Adipocyte (in vitro differentiated cells): ENCODE measurements around the gene SSNA1.
A peak's percentile ranks its signal among the peaks of the same experiment; 100 is the strongest.

ENCODE experiments used
- DNase-seq: peaks from one replicate; pipeline ENCODE4 v3.0.0-alpha.2; 2015; ENCODE audit warnings: low read depth
- H3K27me3 ChIP-seq: replicated peaks from 2 replicates; pipeline ENCODE4 v1.7.0; 2013; ENCODE audit warnings: mild to moderate bottlenecking, low read length, moderate library complexity; ENCODE audit not compliant: control insufficient read depth, insufficient read depth
- H3K36me3 ChIP-seq: 2 replicates; pipeline ENCODE4 v1.7.0; 2013; ENCODE audit warnings: low read length, mild to moderate bottlenecking, moderate library complexity; ENCODE audit not compliant: control insufficient read depth, insufficient read depth, severe bottlenecking
- H3K4me1 ChIP-seq: 2 replicates; pipeline ENCODE4 v1.7.0; 2013; ENCODE audit warnings: mild to moderate bottlenecking, low read length, moderate library complexity; ENCODE audit not compliant: control insufficient read depth, insufficient read depth
- H3K4me3 ChIP-seq: 2 replicates; pipeline ENCODE4 v1.7.0; 2013; ENCODE audit warnings: mild to moderate bottlenecking, low read length, moderate library complexity
- H3K9ac ChIP-seq: 2 replicates; pipeline ENCODE4 v1.7.0; 2013; ENCODE audit warnings: mild to moderate bottlenecking, low read length, moderate library complexity
- H3K9me3 ChIP-seq: 2 replicates; pipeline ENCODE4 v1.7.0; 2013; ENCODE audit warnings: mild to moderate bottlenecking, low read length, moderate library complexity; ENCODE audit not compliant: control insufficient read depth

SSNA1 gene

DNA sequence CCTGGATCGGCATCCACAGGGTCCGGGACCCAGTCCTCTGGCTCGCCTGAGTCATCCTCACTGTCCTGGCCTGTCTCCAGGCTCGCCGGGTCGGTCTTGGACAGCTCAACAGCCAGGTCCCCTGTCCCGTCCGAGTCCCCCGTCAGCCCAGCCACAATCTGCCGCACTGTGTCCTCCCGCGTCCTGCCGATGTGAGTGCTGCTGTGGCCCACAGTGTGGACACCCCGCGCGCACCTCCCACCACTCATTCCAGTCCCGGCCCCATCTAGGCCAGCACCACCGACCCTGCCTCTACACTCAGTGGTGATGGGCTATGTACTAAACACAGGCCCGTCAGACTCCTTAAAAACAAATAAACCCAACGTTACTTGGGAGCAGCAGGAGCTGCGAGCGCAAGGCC, 6.8 kb upstream of the SSNA1 start:
- Histone ChIP-seq H3K36me3 (peaks cover 71% of the 10 kb centered on the region), H3K27me3 (no peaks in the 10 kb centered on the region), H3K4me1 (peaks cover 13% of the 10 kb centered on the region), H3K4me3 (no peak overlapping the region), H3K9me3 (no peaks in the 10 kb centered on the region), H3K9ac (no peak overlapping the region)
- DNase-seq: no peak

DNA sequence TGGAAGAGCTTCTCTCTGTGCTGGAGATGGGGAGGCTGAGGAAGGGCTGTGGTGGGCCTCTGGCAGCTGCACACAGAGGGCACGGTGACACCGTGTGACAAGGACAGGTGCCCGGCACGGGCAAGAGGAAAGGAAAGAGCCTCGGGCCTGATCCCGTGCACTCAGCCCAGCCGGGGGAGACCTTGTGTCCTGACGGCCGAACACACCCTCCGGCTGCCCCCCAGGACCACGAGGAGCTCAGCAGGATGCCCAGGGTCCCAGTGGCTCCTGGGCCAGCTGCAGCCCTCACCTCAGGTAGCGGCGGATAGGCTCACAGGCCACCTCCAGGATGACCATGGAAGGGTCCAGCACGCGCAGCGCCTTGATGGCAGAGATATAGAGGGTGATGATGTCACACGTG, 5.6 kb upstream of the SSNA1 start:
- Histone ChIP-seq H3K4me3 (no peak overlapping the region), H3K4me1 (peaks cover 25% of the 10 kb centered on the region), H3K36me3 (peaks cover 62% of the 10 kb centered on the region)

DNA sequence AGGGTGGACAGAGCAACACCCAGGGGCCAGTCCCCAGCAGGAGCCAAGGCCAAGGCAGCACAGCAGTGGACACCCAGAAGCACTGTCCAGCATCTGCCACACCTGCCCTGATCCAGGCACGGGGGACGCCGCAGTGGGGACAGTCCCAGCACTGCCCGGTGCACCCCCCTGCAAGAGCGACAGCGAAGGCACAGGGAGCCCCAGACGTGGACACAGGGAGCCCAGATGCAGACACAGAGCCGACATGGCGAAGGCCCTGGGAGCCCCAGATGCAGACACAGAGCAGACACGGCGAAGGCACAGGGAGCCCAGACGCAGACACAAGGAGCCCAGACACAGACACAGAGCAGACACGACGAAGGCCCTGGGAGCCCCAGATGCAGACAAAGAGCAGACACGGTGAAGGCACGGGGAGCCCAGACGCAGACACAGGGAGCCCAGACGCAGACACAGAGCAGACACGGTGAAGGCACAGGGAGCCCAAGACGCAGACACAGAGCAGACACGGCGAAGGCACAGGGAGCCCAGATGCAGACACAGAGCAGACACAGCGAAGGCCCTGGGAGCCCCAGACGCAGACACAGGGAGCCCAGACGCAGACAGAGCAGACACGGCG, 4.4 kb upstream of the SSNA1 start:
- Histone ChIP-seq H3K36me3 (peaks cover 61% of the 10 kb centered on the region), H3K27me3 (no peaks in the 10 kb centered on the region)

More for the DNA sequence above, 5.6 kb upstream of the SSNA1 start:
- Histone ChIP-seq H3K9me3 (no peaks in the 10 kb centered on the region), H3K27me3 (no peaks in the 10 kb centered on the region), H3K9ac (no peak overlapping the region)
- DNase-seq: no peak

DNA sequence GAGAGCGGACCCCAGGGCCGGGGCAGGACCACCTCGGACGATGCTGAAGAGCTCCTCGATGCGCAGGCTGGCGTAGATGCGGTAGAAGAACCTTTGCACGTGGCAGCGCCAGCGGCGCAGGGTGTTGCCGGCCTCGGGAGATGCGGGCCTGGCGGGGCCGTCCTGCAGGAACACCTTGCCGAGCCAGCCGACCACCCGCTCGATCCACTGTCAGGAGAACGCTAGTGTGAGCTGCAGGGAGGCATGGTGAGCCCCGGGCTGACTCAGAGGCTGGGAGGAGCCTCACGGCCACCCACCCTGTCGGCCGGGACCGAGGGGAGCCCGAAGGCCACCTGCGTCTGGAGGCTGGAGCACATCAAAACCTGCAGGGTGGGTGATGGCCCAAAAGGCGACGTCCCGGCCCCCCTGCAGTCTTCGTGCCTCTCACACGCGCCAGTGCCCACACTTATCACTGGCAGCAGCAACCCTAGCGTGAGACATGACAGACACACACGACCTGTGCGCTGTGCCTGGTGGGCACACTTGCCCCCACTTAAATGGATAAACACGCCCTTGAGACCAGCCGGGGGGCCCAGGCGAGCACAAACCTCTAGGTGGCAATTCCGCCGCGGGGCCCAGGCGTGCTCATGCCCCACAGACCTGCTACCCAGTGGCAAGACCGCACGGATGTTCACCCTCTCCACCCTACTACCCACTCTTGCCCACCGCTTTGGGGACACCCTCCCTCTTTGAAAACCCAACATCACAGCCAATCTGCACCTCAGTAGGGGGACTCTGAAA, 3.4 kb upstream of the SSNA1 start:
- H3K4me1 ChIP-seq: peaks cover 29% of the 10 kb centered on the region
- H3K4me3 ChIP-seq: no peak overlapping the region
- H3K36me3 ChIP-seq: peaks cover 55% of the 10 kb centered on the region
- no peaks in the 10 kb centered on the region for H3K9me3 ChIP-seq
- DNase-seq: no peak
- no peaks in the 10 kb centered on the region for H3K27me3 ChIP-seq
- H3K9ac ChIP-seq: no peak overlapping the region

More for the DNA sequence above, 4.4 kb upstream of the SSNA1 start:
- DNase-seq: no peak
- Histone ChIP-seq H3K9ac (no peak overlapping the region), H3K4me3 (no peak overlapping the region), H3K4me1 (peaks cover 19% of the 10 kb centered on the region), H3K9me3 (no peaks in the 10 kb centered on the region)

DNA sequence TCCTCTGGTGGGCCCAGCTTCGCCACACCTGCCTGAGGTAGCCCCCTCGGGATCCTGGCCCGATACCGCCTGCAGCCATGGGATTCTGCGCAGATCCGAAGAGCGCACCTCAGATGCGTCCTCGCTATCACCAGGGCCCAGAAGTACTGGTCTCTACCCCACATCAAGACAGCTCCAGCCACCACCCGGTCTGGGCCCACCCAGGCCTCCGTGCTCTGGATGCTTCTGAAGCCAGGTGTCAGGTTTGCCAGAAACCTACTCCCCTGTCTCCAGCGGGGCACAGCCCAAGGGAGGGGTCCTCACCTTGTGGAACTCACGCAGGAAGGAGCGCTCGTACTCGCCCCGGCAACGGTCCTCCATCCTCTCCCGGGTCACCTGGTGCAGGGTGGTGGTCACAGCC, 2.6 kb upstream of the SSNA1 start:
- H3K9me3 ChIP-seq: no peaks in the 10 kb centered on the region
- H3K9ac ChIP-seq: no peak overlapping the region
- H3K4me1 ChIP-seq: peaks cover 31% of the 10 kb centered on the region
- DNase-seq: no peak
- peaks cover 55% of the 10 kb centered on the region for H3K36me3 ChIP-seq
- no peaks in the 10 kb centered on the region for H3K27me3 ChIP-seq
- no peak overlapping the region for H3K4me3 ChIP-seq

GRCh38 chr9:137186385-137186784, 2.1 kb upstream of the SSNA1 start:
- Histone ChIP-seq H3K27me3 (no peaks in the 10 kb centered on the region), H3K4me1 (peaks cover 31% of the 10 kb centered on the region), H3K9ac (no peak overlapping the region), H3K9me3 (no peaks in the 10 kb centered on the region), H3K4me3 (no peak overlapping the region), H3K36me3 (peaks cover 55% of the 10 kb centered on the region)
- no peak for DNase-seq

DNA sequence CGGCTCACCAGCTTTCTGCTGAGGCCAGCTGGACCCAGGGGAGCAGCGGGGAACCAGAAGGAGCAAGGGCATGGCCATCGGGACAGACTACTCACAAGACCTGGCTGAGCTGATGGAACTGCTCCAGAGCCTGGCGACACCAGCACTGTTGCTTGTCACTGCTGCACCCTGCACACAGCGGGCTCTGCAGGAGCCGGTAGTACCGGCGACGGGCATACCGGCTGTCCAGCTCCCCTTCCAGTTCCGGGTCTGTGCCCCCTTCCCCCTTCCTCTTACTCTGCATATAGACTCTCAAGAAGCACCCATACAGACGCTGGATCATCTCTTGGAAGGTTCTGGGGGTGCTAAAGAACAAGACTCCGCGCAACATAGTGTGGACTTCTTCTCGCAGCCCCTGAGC, 1.1 kb upstream of the SSNA1 start:
- Histone ChIP-seq H3K36me3 (peaks cover 56% of the 10 kb centered on the region), H3K9ac (peak overlapping the region; percentile 99), H3K4me1 (peaks cover 31% of the 10 kb centered on the region), H3K9me3 (no peaks in the 10 kb centered on the region), H3K4me3 (peak overlapping the region; percentile 99), H3K27me3 (no peaks in the 10 kb centered on the region)
- no peak for DNase-seq

- Histone ChIP-seq H3K9ac (peak overlapping the region; percentile 99), H3K36me3 (peaks cover 49% of the 10 kb centered on the region)
- DNase-seq: no peak
Observed at GRCh38 chr9:137188086-137188489, 388 bp upstream of the SSNA1 start.

DNA sequence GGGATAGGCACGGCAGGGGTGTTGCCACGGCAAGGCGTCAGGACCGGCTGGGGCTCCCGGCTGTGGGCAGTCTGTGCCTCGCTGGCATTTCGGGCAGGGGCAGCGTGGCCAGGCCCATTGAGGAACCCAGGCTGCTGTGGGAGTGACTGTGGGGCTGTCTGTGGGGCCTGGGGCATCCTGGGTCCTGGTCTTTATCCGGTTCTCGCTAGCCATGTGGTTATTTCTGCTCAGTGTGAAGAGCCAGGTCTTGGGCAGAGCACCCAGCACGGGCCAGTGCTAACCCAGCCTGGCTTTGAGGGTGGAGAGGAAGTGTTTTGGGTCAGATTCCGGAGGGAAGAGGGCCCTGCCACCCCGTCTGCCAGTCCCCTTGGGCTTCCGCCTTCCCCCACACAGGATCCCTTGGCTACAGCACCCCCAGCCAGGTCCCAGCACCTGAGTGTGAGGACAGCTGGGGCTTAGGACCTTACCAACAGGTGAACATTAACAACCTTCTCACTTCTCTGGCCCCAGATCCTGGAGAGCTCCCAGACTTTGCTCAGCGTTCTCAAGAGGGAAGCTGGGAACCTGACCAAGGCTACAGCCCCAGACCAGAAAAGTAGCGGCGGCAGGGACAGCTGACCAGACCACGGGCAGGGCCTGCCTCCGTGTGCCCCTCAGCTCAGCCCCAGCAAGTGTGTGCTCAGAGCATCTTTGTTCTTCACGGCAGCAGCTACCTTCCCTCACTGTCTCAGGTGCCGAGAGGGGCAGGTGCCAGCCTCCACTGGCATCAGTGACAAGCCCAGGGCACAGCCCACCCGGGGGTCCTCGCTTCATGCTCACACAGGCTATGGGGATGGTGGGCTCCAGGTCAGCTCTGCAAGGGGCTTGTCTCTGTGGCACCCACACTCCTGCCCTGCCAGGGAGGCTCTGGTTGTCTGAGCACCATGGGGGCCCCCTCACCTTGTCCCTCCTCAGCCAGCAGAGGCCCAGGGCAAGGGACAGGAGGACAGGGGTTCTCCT, 1.1 kb downstream of the SSNA1 start:
- peaks cover 34% of the 10 kb centered on the region for H3K36me3 ChIP-seq
- H3K9ac ChIP-seq: peak overlapping the region; percentile 99
- H3K4me1 ChIP-seq: peaks cover 31% of the 10 kb centered on the region
- peak overlapping the region; percentile 99 for H3K4me3 ChIP-seq
- no peaks in the 10 kb centered on the region for H3K9me3 ChIP-seq
- H3K27me3 ChIP-seq: no peaks in the 10 kb centered on the region
- no peak for DNase-seq

More at GRCh38 chr9:137188086-137188489, 388 bp upstream of the SSNA1 start:
- H3K27me3 ChIP-seq: no peaks in the 10 kb centered on the region
- H3K4me1 ChIP-seq: peaks cover 31% of the 10 kb centered on the region
- no peaks in the 10 kb centered on the region for H3K9me3 ChIP-seq
- peak overlapping the region; percentile 99 for H3K4me3 ChIP-seq

- Histone ChIP-seq H3K4me3 (no peak overlapping the region), H3K9ac (peak overlapping the region; percentile 99), H3K36me3 (peaks cover 28% of the 10 kb centered on the region)
Observed at GRCh38 chr9:137190315-137190856, 1.9 kb downstream of the SSNA1 start.

More at GRCh38 chr9:137190315-137190856, 1.9 kb downstream of the SSNA1 start:
- no peak for DNase-seq
- H3K27me3 ChIP-seq: no peaks in the 10 kb centered on the region
- H3K4me1 ChIP-seq: peaks cover 32% of the 10 kb centered on the region
- no peaks in the 10 kb centered on the region for H3K9me3 ChIP-seq
